AG09309 (cell line): ENCODE data around the gene FYN.

ENCODE experiments used
- DNase-seq: peaks from one replicate; pipeline ENCODE4 v3.0.0-alpha.2; 2010; ENCODE audit warnings: low read depth
- H3K4me3 ChIP-seq: 2 replicates; pipeline ENCODE4 v1.5.1; 2011; ENCODE audit warnings: mild to moderate bottlenecking, low read depth, low read length, moderate library complexity; ENCODE audit not compliant: control insufficient read depth
- TF ChIP-seq, protein P1 (sequence below): IDR thresholded peaks from 2 replicates; pipeline ENCODE4 v1.5.1; 2011; ENCODE audit warnings: mild to moderate bottlenecking, low read depth, low read length, inconsistent platforms; ENCODE audit not compliant: insufficient read depth, control insufficient read depth; ENCODE audit errors: missing control alignments

FYN gene

GRCh38 chr6:111692327-111693164 lies 180.7 kb downstream of the FYN start:
- DNase-seq = no peak
- H3K4me3 ChIP-seq = no peak overlapping the region
- TF ChIP-seq, protein P1, sequence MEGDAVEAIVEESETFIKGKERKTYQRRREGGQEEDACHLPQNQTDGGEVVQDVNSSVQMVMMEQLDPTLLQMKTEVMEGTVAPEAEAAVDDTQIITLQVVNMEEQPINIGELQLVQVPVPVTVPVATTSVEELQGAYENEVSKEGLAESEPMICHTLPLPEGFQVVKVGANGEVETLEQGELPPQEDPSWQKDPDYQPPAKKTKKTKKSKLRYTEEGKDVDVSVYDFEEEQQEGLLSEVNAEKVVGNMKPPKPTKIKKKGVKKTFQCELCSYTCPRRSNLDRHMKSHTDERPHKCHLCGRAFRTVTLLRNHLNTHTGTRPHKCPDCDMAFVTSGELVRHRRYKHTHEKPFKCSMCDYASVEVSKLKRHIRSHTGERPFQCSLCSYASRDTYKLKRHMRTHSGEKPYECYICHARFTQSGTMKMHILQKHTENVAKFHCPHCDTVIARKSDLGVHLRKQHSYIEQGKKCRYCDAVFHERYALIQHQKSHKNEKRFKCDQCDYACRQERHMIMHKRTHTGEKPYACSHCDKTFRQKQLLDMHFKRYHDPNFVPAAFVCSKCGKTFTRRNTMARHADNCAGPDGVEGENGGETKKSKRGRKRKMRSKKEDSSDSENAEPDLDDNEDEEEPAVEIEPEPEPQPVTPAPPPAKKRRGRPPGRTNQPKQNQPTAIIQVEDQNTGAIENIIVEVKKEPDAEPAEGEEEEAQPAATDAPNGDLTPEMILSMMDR = no peak

DNA sequence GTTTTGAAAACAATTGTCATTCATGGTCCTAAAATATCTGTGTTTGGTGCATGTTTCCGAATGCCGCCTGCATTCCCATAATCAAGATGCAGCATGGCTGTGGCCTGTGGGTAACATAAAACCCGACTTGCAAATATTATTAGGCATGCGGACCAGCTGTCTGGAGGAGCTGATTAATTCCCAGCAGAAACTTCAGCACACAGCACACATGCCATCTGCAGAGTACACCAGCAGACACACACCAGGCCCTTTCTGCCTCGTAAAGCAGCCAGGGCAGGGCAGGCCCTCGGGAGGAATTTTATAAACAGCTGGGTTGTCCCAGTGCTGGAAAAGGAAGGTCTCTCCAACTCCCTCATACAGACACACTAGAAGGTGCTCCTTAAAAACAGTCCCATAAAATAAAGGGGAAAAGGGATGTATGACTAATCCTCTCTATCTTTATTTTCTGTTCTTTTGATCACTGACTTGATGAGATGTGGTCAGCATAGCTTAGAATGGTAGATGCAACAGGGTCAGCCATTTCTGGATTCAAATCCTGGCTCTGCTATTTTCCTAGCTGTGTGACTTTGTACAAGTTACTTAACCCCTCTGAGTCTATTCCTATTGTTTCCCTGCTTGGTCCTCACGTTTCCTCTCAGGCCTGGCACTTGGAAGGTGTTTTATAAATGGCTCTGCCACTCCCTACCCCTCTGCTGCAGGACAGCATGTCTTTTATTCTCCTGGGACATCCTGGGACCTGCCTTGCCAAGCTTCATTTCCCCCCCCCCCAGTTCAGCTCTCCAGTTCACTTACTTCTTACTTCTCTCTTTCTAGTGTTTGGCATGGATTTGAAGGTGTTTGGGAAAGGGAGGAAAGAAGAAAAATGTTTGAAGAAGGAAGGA lies 181.7 kb downstream of the FYN start:
- peak; percentile 62 for DNase-seq
- TF ChIP-seq, protein P1 = no peak
- H3K4me3 ChIP-seq = no peak overlapping the region

GRCh38 chr6:111689946-111690345 lies 183.3 kb downstream of the FYN start:
- DNase-seq = no peak
- no peak overlapping the region for H3K4me3 ChIP-seq
- TF ChIP-seq, protein P1 = no peak

DNA sequence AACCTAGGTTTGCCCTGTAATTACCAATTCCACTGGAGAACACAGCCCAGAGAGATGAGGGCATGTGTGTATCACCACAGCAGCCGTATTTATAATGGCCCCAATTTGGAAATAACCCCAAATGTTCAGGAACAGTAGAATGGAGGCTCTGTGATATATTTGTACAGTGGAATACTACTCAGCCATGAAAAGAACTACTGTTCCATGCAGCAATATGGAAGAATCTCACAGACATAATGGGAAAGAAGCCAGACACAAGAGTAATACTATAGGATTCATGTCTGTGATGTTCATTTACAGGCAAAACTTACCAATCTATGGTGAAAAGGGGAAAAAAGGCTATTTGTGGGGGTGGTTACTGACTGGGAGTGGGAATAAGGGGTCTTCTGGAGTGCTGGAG lies 183.8 kb downstream of the FYN start:
- H3K4me3 ChIP-seq = no peak overlapping the region
- TF ChIP-seq, protein P1 = no peak
- no peak for DNase-seq

DNA sequence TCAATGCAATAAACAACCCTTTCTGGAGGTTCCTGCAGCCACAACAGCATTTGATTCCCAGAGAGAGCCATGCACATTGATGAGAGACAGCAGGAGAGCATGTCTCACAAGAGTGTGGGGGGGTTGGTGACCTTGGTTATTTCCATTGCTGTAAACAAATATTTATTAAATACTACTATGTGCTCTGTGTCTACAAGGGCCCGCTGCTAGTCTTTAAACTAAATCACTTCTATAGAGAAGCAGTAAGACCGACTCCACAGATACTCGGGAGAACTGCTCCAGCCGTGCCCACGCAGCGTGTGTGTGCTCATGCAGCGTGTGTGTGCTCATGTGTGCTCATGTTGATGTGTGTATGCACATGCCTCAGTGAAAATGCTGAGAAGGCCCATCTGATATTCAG lies 184.9 kb downstream of the FYN start:
- DNase-seq = no peak
- H3K4me3 ChIP-seq = no peak overlapping the region
- TF ChIP-seq, protein P1 = no peak

DNA sequence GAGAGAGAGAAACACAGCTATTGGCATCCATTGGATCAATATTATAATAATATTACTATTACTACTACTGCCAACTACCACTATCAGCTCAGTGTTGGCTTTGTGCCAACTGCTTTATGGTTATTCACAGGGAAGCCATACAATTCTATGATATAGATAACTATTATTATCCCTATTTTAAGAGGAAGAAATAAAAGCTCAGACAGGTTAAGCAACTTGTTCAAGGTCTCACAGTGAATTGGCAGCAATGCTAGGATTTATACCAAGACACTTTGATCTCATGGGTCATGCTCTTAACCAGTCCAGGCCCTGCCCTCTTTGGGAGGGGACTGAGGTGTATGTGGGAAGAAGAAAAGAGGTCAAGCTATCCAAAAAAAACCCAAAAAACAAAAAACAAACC lies 185.6 kb downstream of the FYN start:
- H3K4me3 ChIP-seq = no peak overlapping the region
- TF ChIP-seq, protein P1 = no peak
- no peak for DNase-seq
